ENCODE results near the gene ASPG.

Gene ASPG

GRCh38 chr14:104076743-104077142, 8.8 kb upstream of the ASPG start:
- no peak for DNase-seq

GRCh38 chr14:104078031-104078455, 7.5 kb upstream of the ASPG start:
- DNase-seq, result peak; percentile 64

DNA sequence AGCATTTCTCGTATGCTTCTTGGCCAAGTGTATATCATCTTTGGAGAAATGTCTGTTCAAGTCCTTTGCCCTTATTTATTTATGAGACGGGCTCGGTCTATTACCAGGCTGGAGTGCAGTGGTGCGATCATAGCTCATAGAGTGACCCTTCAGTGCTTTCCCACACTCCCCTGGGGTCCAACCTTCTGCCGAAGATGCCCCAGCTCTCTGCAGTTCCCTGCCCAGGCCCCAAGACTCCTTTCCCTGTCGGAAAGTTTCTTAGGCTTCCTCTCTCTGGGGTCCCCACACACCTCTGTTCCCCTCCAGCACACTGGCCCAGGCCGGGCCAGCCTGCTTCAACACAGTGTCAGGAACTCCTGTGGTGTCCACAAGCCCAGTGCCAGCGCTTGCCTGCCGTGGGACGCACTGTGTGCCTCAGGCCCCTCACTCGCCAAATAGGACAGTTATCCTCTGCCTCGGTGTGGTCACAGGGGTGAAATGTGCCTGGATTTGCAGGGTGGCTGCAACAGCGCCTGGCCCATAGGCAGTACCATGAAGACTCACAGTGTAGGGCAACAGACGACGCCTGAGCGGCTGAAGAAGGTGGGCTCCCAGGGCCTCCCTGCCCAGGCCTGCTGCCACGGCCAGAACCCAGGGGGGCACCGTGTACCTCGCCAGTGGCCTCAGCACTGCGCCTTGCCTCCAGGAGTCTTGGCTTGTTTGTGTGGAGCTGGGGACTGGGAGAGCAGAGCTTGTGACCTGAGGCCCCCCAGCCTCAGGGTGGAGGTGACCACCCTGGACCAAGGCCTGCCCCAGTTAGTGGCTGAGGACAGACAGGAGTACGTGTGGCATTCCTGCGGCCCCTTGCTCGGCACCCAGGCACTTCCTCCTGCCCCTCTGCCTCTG, 4.9 kb upstream of the ASPG start:
- DNase-seq, result no peak

GRCh38 chr14:104081261-104081835, 4.2 kb upstream of the ASPG start:
- DNase-seq, result peak; percentile 15

GRCh38 chr14:104081951-104082464, 3.5 kb upstream of the ASPG start:
- DNase-seq, result no peak

DNA sequence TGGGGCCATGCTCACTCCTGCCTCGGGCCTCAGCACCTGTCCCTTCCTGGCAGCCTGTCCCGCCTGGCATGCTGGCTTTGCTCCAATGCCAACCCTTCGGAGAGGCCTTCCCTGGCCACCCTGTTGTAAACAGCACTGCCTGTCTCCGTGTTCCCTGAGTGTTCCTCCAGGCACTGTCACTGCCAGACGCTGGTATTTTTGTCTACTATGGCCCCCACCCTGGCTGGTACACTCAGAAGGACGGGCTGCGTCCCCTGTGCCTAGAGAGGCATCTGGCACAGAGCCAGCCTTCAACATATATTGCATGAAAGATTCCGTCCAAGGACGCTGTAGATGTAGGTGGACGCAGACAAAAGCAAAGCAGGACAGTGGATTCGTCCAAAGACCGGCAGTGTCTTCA, 2.7 kb upstream of the ASPG start:
- no peak for DNase-seq

DNA sequence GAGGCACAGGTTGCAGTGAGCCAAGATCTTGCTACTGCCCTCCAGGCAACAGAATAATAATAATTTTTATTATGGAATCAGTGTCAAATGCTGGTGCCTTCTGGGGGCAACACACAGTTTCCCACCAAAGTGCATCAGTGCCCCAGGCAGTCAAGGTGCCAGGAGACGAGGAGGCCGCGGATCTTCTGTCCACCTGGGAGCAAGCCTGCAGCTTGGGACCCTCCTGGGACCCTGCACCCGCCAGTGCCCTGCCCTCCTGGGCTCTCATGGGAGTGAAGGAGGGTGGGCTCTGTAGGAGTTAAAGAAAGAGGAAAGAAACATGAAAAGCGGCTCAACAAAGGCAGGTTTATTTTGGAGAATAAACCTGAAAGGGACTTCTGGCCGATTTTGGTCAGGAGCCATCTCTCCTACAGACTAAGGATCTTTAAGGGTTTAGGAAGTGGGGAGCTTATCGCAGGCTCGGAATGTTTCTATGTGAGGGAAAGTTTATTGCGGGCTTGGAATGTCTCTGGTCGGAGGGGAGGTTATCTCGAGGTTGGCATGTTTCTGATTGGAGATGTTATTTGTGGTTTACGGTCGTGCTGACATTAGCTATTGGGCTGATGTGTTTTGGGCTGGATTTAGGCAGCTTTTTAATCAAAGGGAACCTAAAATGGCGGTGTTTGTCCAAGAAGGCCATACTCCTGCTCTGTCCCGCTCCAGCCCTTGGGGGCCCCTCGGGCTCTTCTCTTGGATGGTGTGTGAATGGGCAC, 1.1 kb upstream of the ASPG start:
- DNase-seq, result no peak

DNA sequence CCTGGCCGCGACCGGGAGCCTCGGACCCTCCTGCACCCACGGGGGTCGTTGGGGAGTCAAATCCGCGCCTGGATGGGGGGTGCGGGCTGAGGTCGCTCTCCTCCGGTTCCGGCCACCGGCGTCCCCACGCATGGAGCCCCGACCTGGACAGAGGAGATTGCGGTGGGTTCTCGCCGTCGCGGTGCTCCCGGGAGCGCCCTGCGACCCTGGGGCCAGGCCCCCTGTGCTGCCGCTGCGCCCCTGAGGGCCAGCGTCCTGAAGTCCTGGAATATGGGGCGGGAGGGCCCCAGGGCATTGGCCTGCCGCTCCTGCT, 345 bp downstream of the ASPG start:
- DNase-seq, result no peak

- no peak for DNase-seq
Observed at GRCh38 chr14:104086210-104086660, 735 bp downstream of the ASPG start.

DNA sequence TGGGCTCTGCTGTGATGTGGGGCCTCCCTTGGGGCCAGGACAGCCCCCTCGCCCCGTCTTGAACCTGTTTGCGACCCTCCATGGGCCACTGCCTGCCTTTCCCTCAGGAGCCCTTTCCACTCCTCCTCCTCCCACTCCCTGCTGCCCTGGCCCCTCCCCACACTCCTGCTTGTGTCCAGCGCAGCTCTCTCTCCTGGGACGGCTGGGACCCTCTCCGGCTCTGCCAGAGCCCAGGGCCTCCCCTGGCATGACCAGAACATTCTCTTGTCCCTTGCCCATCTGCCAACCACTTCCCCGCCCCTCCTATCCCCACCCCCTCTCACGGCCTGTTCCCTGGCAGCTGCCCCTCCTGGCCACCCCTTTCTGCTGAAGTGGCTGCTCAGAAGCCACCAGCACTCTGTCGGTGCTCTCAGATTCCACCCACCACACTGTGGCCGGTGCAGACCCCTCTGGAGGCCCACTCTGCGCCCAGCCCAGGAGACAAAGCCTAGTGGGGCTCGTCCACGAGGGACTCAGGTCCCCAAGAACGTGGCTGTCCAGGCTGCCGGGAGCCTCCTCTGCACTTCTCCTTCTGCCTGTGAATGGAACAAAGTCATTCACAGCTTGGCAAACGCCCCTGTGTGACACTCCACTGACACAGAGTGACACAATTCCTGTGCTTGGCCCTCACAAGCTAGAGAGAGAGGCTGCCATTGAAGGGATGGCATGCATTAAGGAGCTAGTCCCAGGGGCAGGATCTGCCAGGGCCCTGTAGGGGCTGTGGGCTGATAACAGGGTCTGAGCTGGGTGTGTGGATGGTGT, 1.4 kb downstream of the ASPG start:
- no peak for DNase-seq

- DNase-seq, result no peak
Observed at GRCh38 chr14:104087505-104087904, 2.0 kb downstream of the ASPG start.

GRCh38 chr14:104087981-104088850, 2.7 kb downstream of the ASPG start:
- no peak for DNase-seq

DNA sequence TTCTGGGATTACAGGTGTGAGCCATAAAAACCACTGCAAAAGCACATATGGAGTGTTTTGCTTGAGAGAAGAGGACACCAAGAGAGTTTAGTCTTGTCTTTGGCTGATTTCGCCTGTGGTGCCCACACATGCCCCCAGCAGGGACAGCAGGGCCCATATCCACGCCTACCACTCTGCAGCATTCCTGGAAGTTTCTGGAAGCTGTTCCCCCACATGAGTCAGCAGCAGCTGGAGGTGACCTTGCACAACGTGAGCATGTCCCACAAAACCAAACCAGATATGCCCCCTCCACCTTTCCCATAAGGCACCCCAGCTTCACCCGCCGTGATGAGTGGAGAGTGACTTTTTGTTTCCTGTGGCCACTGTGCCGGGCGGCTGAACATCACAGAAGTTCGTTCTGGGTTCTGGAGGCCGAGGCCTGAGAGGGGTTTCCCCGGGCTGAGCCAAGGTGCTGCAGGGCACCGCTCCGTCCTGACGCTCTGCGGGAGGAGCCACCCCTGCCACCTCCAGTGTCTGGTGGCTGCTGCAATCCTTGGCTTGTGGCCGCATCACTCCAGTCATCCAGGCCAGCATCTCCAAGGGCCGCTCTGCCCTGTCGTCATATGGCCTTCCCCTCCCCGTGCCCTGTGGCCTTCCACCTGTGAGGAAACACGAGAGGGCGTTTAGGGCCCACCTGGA, 4.7 kb downstream of the ASPG start:
- no peak for DNase-seq

- DNase-seq, result no peak
Observed at GRCh38 chr14:104091061-104091926, 5.8 kb downstream of the ASPG start.

DNA sequence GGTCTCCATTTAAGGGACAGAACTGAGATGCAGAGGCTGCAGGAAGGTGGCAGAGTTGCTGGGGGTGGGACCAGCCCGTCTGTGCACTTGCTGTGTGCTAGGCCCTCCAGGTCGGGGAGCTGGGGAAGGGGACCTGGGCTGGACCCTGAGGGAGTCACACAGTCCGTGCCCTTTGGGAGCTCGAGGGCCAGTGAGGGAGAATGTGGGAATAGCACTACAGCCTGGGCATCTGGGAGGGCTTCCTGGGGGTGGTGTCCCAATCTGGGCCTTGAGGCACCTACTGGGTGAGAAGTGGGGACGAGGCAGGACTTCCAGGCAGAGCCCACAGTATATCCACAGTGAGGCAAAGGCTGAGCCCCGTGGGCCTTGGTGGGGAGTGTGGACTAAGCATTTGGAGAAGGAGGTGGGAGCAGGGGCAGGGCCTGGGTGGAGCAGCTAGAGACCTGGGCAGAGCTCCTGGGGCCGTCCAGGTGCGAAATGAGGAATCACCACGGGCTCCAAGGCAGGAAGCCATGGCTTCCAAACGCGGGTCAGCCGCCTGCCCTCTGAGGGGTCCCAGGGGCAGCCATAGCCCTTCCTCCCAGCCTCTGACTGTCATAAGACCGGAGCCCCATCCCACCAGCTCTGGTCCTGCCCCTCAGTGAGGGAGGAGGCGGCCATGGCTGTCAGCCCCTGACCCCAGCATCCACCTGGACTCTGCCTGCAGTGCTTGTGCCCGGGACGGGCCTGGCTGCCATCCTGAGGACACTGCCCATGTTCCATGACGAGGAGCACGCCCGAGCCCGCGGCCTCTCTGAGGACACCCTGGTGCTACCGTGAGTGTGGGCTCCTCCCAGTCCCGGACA, 6.6 kb downstream of the ASPG start:
- DNase-seq, result no peak

DNA sequence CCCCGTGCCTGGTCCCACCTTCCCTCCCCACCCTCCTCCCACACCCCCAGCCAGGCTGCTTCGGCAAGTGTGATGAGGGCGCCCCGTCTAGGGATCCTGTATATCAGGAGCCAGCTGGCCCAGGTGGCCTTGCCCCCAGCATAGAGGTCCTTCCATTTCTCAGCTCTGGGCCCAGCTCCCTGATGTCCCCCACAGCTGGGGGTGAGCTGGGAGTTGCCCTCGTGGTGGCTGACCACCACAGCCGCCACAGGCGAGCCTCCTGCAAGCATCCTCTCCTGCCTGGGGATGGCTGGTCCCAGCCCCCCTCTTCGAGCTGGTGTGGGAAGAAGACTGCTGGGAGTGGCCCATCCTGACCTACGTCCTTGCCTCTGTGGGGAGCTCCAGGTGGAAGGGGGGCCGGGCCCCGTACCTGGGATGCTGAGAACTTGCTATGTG, 7.4 kb downstream of the ASPG start:
- no peak for DNase-seq

GRCh38 chr14:104093366-104094055, 8.0 kb downstream of the ASPG start:
- no peak for DNase-seq

GRCh38 chr14:104094056-104094708, 8.7 kb downstream of the ASPG start:
- DNase-seq, result no peak
